GM12878 (cell line): Measurements from ENCODE around the gene PPP2R3A. TPM values are rescaled to one million over a fixed set of nuclear protein-coding genes. Genes with fewer than 3 reads are reported as not detected.

Source experiments
- ATAC-seq: fragments of 200-7000 bp; cut with Tn5 transposase; 3 replicates; pipeline ENCODE4 v1.9.1; 2020; ENCODE audit warnings: mild to moderate bottlenecking, moderate library complexity
- BruUV-seq: library from RNA; stranded (reverse); fragments of 400-500 nt; replicated peaks from 2 replicates; lab custom pipeline; 2021; lab: Mats Ljungman, UMichigan
- CTCF ChIA-PET: fragments of 300-600 bp; sonication (Branson Sonifier 250); formaldehyde crosslinking; extraction: SDS; loops from one replicate; lab custom pipeline; 2021; ENCODE audit warnings: inconsistent platforms; lab: Yijun Ruan, JAX
- POLR2A ChIA-PET: fragments of 350-600 bp; formaldehyde crosslinking; extraction: SDS; loops from one replicate; lab custom pipeline; 2021; ENCODE audit warnings: inconsistent platforms; lab: Charles Lee
- RAD21 ChIA-PET: fragments of 300-600 bp; sonication (Branson Sonifier 250); formaldehyde crosslinking; loops from one replicate; lab custom pipeline; 2023; ENCODE audit warnings: antibody characterized with exemption; ENCODE audit not compliant: unreplicated experiment; lab: Charles Lee
- SMC1A ChIA-PET: fragments of 300-600 bp; sonication (Branson Sonifier 250); formaldehyde crosslinking; loops from one replicate; lab custom pipeline; 2023; ENCODE audit not compliant: unreplicated experiment, uncharacterized antibody; lab: Charles Lee
- DNase-seq: peaks from one replicate; pipeline ENCODE4 v3.0.0-alpha.2; 2011; ENCODE audit warnings: low read depth, low spot score
- FAIRE-seq: peaks from 3 replicates; lab custom pipeline; 2011; peaks lifted over from hg19 to GRCh38; lab: Jason Lieb, UNC
- H2AFZ ChIP-seq: 2 replicates; pipeline ENCODE4 v1.6.0; 2011; ENCODE audit warnings: low read depth, low read length, control low read depth; ENCODE audit not compliant: control insufficient read depth
- H3K27ac ChIP-seq: 2 replicates; pipeline ENCODE4 v1.5.1; 2011; ENCODE audit warnings: control low read depth; ENCODE audit not compliant: control insufficient read depth, insufficient read depth
- H3K27me3 ChIP-seq, 2 experiments: replicated peaks in 1 of 2; 2 replicates each; pipeline versions ENCODE4 v1.6.0 to v1.6.1; 2011; ENCODE audit warnings: low read length in 1 of 2; ENCODE audit not compliant: control insufficient read depth in 2 of 2, insufficient read depth in 2 of 2
- H3K36me3 ChIP-seq, 2 experiments: 2 replicates each; pipeline ENCODE4 v1.5.1; 2011; ENCODE audit warnings: low read length in 1 of 2; ENCODE audit not compliant: control insufficient read depth in 2 of 2, insufficient read depth in 2 of 2
- H3K4me1 ChIP-seq: 2 replicates; pipeline ENCODE4 v1.6.1; 2011; ENCODE audit warnings: mild to moderate bottlenecking, low read length, moderate library complexity, mixed read lengths; ENCODE audit not compliant: control insufficient read depth, insufficient read depth
- H3K4me2 ChIP-seq: 2 replicates; pipeline ENCODE4 v1.6.0; 2011; ENCODE audit warnings: control low read depth; ENCODE audit not compliant: control insufficient read depth, insufficient read depth
- H3K4me3 ChIP-seq: fragments of 200-600 bp; sonication (generic); 2 replicates; pipeline ENCODE4 v1.5.1; 2016
- H3K79me2 ChIP-seq: 2 replicates; pipeline ENCODE4 v1.6.0; 2011; ENCODE audit warnings: low read length; ENCODE audit not compliant: control insufficient read depth, insufficient read depth
- H3K9ac ChIP-seq: 2 replicates; pipeline ENCODE4 v1.8.0; 2011; ENCODE audit warnings: low read length, control low read depth, mixed read lengths; ENCODE audit not compliant: control insufficient read depth, insufficient read depth
- H3K9me3 ChIP-seq: replicated peaks from 3 replicates; pipeline ENCODE4 v1.5.1; 2011; ENCODE audit warnings: mild to moderate bottlenecking, low read length; ENCODE audit not compliant: control insufficient read depth, insufficient read depth
- H4K20me1 ChIP-seq: 2 replicates; pipeline ENCODE4 v1.6.0; 2011; ENCODE audit not compliant: control insufficient read depth, insufficient read depth
- ATF3 ChIP-seq: IDR thresholded peaks from 2 replicates; pipeline ENCODE4 v1.6.1; 2011; ENCODE audit warnings: low read depth, mild to moderate bottlenecking, low read length, moderate library complexity, borderline replicate concordance; ENCODE audit errors: extremely low read depth
- CHD1 ChIP-seq: IDR thresholded peaks from 2 replicates; pipeline ENCODE4 v1.6.1; 2012; ENCODE audit warnings: low read depth, low read length, improper control_type of control experiment
- CTCF ChIP-seq, 3 experiments: IDR thresholded peaks in 2 of 3; conservative IDR thresholded peaks in 1 of 3; 2 replicates each; pipeline ENCODE4 v1.5.1; 2011; ENCODE audit warnings: low read depth in 3 of 3, low read length in 3 of 3, mild to moderate bottlenecking in 3 of 3, control low read depth in 2 of 3, moderate library complexity in 2 of 3, inconsistent platforms in 1 of 3, mixed read lengths in 1 of 3; ENCODE audit not compliant: control insufficient read depth in 2 of 3, insufficient read depth in 1 of 3; ENCODE audit errors: extremely low read depth in 1 of 3
- HDAC2 ChIP-seq: fragments of 200-600 bp; sonication (generic); IDR thresholded peaks from 2 replicates; pipeline ENCODE4 v1.6.1; 2017
- HSF1 ChIP-seq: fragments of 150-350 bp; IDR thresholded peaks from 2 replicates; pipeline ENCODE4 v1.6.1; 2014; ENCODE audit warnings: mild to moderate bottlenecking, low read depth, low read length
- JUND ChIP-seq: IDR thresholded peaks from 2 replicates; pipeline ENCODE4 v1.6.1; 2012; ENCODE audit warnings: low read depth, mild to moderate bottlenecking, low read length, improper control_type of control experiment, moderate library complexity
- LARP7 ChIP-seq: fragments of 450-650 bp; IDR thresholded peaks from 2 replicates; pipeline ENCODE4 v1.6.1; 2017; ENCODE audit warnings: mild to moderate bottlenecking
- PKNOX1 ChIP-seq: fragments of 450-650 bp; IDR thresholded peaks from 2 replicates; pipeline ENCODE4 v1.6.1; 2016; ENCODE audit warnings: mild to moderate bottlenecking
- RAD51 ChIP-seq: fragments of 450-650 bp; IDR thresholded peaks from 2 replicates; pipeline ENCODE4 v1.6.1; 2016; ENCODE audit warnings: moderate library complexity, mild to moderate bottlenecking, inconsistent platforms
- SMARCA5 ChIP-seq: fragments of 450-650 bp; IDR thresholded peaks from 2 replicates; pipeline ENCODE4 v1.6.1; 2017; ENCODE audit warnings: mild to moderate bottlenecking
- WGBS: methylation state at CpG from one replicate; pipeline ENCODE4 v1.1.6; 2016; ENCODE audit warnings: low lambda C conversion rate; ENCODE audit not compliant: insufficient replicate concordance, insufficient coverage; ENCODE audit errors: missing lambda C conversion rate; 5-methylcytosine and 5-hydroxymethylcytosine counted together
- in situ Hi-C: fragments of 300-500 bp; cut with MboI; formaldehyde crosslinking; loops from 9 replicates; pipeline ENCODE4 v1.14.3; 2018; ENCODE audit warnings: mixed read lengths
- intact Hi-C: fragments of 100-400 bp; cut with micrococcal nuclease; formaldehyde crosslinking; loops from one replicate; pipeline ENCODE4 v1.14.2; 2022; ENCODE audit not compliant: unreplicated experiment
- polyA plus RNA-seq, 11 experiments: library from polyadenylated mRNA; depleted of rRNA in 4 of 11; unstranded in 6 of 11; stranded (reverse) in 5 of 11; fragments of >200 nt; fragmentation: Nextera tagmentation in 4 of 11; fragmentation: Illumina TruSeq in 1 of 11; extraction: Ambion mirVana in 4 of 11; extraction: Trizol in 1 of 11; gene quantifications; 1 replicate in 1 of 11; 2 replicates in 10 of 11; pipeline versions ENCODE4 v1.2.1 to v1.2.3, GENCODE V29; 2011 to 2016; ENCODE audit warnings: inconsistent platforms in 2 of 11, missing spikeins in 2 of 11, low read depth in 1 of 11
- total RNA-seq, 4 experiments: library from RNA; depleted of rRNA in 3 of 4; stranded (reverse); fragments of >200 nt in 3 of 4; fragmentation: Illumina TruSeq in 1 of 4; extraction: Trizol in 1 of 4; gene quantifications; 2 replicates each; pipeline versions ENCODE4 v1.2.1 to v1.2.3, GENCODE V29; 2013 to 2021

Gene PPP2R3A
- total and polyA plus RNA-seq, 10 of the 15 experiments (the other 5 are each of a cell fraction or from before 2014, with no cell fraction given): under 0.01 to 0.16 (median 0.06) TPM; not detected in 5

GRCh38 chr3:135994708-135995337 is 29.3 kb downstream of the PPP2R3A start:
- ATAC-seq: no peak
- in situ Hi-C loops: no loop called here
- Histone ChIP-seq H2AFZ (no peak overlapping the region), H3K79me2 (no peaks in the 10 kb centered on the region), H3K27me3 (no peaks in the 10 kb centered on the region), H3K36me3 (no peaks in the 10 kb centered on the region), H4K20me1 (no peaks in the 10 kb centered on the region), H3K9me3 (no peaks in the 10 kb centered on the region), H3K4me1 (no peaks in the 10 kb centered on the region), H3K4me2 (no peak overlapping the region), H3K4me3 (no peak overlapping the region), H3K27ac (no peak overlapping the region)
- CTCF ChIA-PET: interaction anchor here (0.7 kb wide), 1 partner anchor 47 kb away, joined by 3 read pairs; no protein-coding TSS in a partner anchor
- BruUV-seq: no TSS peak
- DNase-seq: no peak
- RAD21 ChIA-PET: no interaction called here
- 47% methylated on average over 3 of the region's 3 CpGs for WGBS
- POLR2A ChIA-PET: no interaction called here
- intact Hi-C loops: no loop called here
- TF ChIP-seq ATF3 (no peak), HSF1 (no peak), LARP7 (no peak), PKNOX1 (no peak), CHD1 (no peak), JUND (no peak), RAD51 (no peak), HDAC2 (no peak), CTCF (IDR thresholded peaks at IDR 0.05 in 2 of 3, conservative IDR thresholded peaks at IDR 0.05 in 1 of 3; ENCODE audit: control insufficient read depth in 2 of 3, extremely low read depth in 1 of 3, insufficient read depth in 1 of 3, low read depth in 3 of 3, low read length in 3 of 3) (no peak), SMARCA5 (no peak)
- TF ChIP-seq, all 136 proteins: peak for 0
- SMC1A ChIA-PET: interaction anchor here (1.5 kb wide), 1 partner anchor 12 kb away, joined by 3 read pairs; no protein-coding TSS in a partner anchor
- H3K9ac ChIP-seq: no peak overlapping the region
- no peak for FAIRE-seq
